ENCODE data around the gene ZMIZ1.
A peak's percentile ranks its signal among the peaks of the same experiment; 100 is the strongest.
"Not testable (repeated sequence)": the region's sequence is repeated elsewhere in the genome, so short reads cannot be mapped to it uniquely, and the experiment has no call there.

ZMIZ1 gene

DNA sequence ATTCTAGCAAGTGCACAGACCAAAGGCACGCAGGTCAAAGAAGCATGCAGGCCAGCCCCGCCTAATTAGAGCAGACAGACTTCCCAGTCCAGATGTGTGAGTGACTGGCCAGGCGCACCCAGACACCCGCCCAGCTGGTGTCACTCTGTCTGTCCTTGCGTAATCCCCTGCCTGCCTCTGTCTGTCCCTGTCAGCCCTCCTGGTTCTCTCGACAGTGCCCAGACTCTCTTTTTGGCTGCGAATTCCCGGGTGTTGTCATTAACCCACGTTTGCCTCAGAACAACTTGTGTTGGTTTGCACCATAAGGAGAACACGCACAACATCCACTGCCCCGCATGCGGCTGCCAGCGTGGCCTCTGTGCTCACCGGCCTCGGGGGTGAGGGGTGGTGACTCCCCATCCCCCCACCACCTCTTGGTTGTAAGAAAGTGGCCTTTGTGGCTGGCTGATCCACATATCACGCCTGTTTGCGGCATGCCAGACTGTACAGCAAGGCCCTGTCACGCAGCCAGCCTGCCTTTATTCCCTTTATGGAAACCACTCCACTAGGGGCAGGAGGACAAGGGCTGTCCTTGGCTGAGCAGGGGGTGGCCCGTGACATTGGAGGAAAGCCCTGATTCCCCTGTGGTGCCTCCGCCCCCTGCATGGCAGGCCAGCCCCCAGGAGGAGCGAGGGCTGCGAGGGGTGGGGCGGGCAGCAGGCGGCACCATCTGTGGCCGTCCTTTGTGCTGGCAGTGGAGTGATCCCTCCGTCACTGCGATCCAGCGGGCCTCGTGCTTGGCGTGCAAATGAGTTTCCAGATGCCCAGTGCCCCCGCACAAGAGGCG lies 205.7 kb downstream of the ZMIZ1 start:
- no peak for DNase-seq

DNA sequence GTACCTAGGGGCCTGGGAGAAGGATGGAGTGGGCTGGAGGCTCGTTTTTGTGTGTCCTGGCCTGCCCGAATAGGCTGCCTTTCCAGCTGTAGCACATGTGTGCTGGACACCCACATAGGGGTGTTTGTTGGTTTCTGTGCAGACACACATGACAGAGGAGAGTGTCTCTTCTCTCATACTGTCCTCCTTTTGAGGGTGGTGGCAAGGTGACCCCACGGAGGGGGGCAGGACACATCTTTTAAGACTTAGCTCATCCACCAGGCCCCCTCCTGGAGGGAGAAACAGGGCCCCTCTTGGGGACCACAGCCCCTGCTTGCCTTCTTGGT lies 206.3 kb downstream of the ZMIZ1 start:
- no peak for DNase-seq

GRCh38 chr10:79275431-79275851 lies 206.7 kb downstream of the ZMIZ1 start:
- no peak for DNase-seq

DNA sequence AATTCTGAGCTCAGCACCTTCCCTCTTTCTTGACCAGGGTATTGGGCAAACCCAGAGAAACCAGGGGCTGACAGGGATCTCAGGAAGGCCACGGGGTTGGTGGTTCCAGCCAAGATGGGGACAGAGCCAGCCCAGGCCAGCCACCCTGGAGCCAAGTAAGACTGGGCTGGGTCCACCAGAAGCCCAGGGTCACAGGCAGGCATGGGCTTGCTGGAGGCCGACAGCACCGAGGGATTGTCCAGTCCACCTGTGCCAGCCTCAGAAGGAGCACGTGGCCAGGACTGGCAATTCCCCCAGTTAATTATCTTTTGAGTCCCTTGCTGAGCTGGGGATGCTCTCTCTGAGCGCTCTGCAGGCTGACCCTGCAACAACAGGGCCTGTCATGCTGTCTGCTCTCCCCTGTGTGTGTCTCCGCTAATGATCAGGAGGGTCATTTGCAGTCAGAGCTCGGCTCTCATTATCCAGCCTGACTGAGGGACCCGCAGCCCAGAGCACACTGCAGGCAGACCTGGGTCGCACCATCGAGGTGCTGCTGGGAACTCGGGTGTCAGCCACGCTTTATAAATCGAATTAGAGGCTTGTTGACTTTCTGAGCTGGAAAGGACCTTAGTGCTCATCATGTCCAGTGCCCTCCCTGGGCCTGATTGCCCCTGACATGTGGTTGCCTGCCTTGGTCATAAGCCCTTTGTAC lies 209.0 kb downstream of the ZMIZ1 start:
- no peak for DNase-seq

DNA sequence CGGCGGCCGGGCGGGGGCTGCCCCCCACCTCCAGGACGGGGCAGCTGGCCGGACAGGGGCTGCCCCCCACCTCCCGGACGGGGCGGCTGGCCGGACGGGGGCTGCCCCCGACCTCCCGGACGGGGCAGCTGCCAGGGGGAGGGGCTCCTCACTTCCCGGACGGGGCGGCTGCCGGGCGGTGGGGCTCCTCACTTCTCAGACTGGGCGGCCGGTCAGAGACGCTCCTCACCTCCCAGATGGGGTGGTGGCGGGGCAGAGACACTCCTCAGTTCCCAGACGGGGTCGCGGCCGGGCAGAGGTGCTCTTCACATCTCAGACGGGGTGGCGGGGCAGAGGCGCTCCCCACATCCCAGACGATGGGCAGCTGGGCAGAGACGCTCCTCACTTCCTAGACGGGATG lies 210.3 kb downstream of the ZMIZ1 start:
- not testable (repeated sequence) for DNase-seq

- no peak for DNase-seq
Measured at GRCh38 chr10:79280956-79281355, 212.2 kb downstream of the ZMIZ1 start.

- no peak for DNase-seq
Measured at GRCh38 chr10:79282388-79282787, 213.6 kb downstream of the ZMIZ1 start.

DNA sequence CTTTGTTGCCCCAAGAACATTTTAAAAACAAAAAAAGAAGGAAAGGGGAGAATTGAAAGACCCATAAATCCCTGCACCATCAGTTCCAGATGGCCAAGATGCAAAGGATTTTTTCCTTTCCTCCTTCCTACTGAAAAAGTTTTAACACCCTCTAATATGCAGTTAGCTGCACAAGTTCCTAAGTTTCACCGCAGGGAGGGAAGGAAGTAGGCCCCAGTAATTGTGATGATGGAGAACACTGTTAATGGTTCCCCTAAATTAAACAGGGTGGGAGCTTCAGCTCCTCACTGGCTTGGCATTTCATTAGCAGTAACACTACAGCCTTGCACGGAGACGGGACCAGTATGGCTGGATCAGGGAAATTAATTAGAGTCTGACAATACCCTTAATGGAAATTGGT lies 214.8 kb downstream of the ZMIZ1 start:
- no peak for DNase-seq

DNA sequence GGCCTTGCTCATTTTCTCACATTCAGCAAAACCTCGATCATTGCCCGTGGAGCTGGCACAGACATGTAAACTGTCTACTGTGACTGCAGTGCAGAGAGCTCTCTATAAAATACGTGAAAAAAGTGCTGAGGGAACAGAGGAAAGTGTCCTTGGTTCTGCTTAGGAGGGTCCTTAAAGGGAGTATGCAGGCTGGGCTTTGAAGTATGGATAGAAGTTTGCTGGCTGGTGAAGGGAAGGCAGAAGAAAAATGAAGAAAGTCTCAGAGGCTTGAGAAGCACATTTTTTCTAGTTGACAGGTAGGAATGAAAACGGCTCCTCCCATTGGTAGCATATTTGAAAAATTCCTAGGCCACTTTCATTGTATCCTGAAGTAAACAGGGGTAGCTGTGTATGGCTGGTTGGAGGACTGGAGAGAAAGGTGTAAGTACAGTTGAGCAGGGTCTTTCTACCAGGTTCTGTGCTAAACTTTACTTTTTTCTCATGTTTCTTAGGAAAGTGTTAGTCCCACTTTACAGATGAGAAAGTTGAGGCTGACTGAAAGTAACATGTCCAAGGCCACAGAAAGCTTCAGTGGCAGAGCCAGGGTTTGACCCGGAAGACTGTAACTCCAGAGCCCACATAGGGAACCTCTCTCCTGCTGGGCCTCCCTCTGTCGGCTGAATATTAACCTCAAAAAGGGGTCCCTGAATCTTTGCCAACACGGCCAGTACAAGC lies 215.5 kb downstream of the ZMIZ1 start:
- DNase-seq, result no peak

- no peak for DNase-seq
Measured at GRCh38 chr10:79285315-79286197, 216.8 kb downstream of the ZMIZ1 start.

- no peak for DNase-seq
Measured at GRCh38 chr10:79286318-79286951, 217.7 kb downstream of the ZMIZ1 start.

DNA sequence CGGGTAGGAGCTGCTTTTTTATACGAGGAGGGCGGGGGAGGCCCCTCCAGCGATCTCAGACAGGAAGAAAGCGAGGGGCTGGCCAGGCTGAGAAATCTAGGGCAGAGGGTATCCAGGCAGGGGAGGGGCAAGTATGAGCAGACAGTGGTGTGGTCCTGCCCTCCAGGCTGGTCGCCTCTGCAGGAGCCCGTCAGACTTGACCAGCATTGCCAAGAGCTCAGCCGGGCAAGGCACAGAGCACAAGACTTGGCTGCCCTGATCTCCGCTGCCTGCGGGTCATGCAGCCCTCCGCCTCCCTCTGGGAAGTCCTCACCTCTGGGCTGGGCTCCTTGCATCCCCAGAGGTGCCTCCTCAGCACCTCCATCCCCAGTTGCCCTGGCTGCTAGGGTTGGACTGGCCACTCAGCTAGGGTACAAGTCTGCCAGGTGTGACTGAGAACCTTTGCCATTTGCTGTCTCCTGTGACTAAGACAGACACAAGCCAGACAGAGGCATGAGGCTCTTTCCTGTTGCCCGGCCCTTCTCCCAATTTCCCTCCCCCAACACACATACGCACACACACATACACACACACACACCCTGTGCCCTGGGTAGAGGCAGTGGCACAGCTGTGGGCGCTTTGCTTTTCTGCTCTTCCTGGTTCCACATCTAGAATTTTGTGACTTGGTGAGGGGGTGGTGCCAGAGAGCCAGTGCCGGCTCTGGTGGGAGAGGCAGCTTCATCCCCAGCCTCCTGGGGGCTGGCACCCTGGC lies 219.4 kb downstream of the ZMIZ1 start:
- DNase-seq, result no peak

DNA sequence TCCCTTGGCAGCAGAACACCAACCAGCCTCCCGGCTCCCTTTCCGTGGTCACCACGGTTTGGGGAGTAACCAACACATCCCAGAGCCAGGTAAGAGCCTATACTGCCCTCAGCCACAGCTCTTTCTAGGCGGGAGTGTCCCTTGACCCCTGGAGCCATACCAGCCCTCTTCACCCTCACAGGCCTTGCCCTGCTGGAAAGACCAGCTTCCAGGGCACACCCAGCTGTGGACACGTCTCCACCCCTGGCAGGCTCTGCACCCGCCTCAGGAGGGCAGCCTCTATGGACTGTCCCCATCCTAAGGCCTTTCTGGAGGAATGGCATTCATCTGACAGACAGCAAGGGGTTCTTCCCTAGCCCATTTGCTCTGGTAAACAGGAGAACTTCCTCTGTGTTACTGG lies 221.0 kb downstream of the ZMIZ1 start:
- DNase-seq, result no peak

GRCh38 chr10:79292026-79292766 lies 223.4 kb downstream of the ZMIZ1 start:
- no peak for DNase-seq

- DNase-seq, result no peak
Measured at GRCh38 chr10:79292891-79293746, 224.4 kb downstream of the ZMIZ1 start.

GRCh38 chr10:79293841-79294581 lies 225.2 kb downstream of the ZMIZ1 start:
- peak in 1 of 2 experiments; percentile 6 for DNase-seq

DNA sequence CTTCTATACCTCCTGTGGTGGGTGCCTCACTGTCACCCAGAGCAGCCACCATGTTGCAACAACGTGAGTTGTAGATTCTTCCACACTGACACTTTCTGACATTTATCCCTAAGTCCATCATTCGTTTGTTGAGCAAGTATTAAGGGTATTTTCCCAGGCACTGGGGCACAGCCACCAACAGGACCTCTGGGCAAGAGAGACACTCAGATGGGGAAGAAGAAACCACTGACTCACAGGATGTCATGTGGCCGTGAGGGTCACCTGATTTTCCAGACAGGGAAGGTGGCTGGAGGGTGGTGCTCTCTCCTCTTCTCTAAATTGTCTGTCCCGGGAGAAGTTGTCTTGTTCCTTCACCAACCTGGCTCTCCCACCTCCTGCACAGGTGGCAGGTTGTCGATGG lies 226.8 kb downstream of the ZMIZ1 start:
- no peak for DNase-seq

GRCh38 chr10:79296431-79296830 lies 227.7 kb downstream of the ZMIZ1 start:
- no peak for DNase-seq

Measured in SW 1271 (cell line).